ENCODE results near the gene TOR1B. TPM values are rescaled to one million over a fixed set of nuclear protein-coding genes. Genes with fewer than 3 reads are reported as not detected.
A peak's percentile ranks its signal among the peaks of the same experiment; 100 is the strongest.
"Not testable (repeated sequence)": the region's sequence is repeated elsewhere in the genome, so short reads cannot be mapped to it uniquely, and the experiment has no call there.

TOR1B gene
- 20.8 TPM for polyA plus RNA-seq

- peaks cover 9 to 19% (median 13%) of the 10 kb centered on the region in 3 donors for H3K4me1 Mint-ChIP-seq
- peak within 1 kb of the TSS; percentile 90 to 98 (median 94) for H3K4me3 Mint-ChIP-seq
- H3K27me3 Mint-ChIP-seq = no peaks in the 10 kb centered on the region
- no peaks in the 10 kb centered on the region for H3K36me3 Mint-ChIP-seq
- no peaks in the 10 kb centered on the region for H3K9me3 Mint-ChIP-seq
- H3K27ac Mint-ChIP-seq = peak within 1 kb of the TSS; percentile 89 to 96 (median 91)
These were observed at the start of gene TOR1B for GRCh38 chr9:129802833-129803675. TSS of gene TOR1B (plus strand) at chr9:129803184. CDS start at chr9:129803213, 29 bp downstream.

GRCh38 chr9:129755151-129755550 is 47.8 kb upstream of the TOR1B start:
- Mint-ChIP-seq H3K4me1 (peaks cover 7 to 12% (median 12%) of the 10 kb centered on the region in 3 donors), H3K27ac (no peak overlapping the region), H3K27me3 (peaks cover 18% of the 10 kb centered on the region)

GRCh38 chr9:129756191-129756590 is 46.8 kb upstream of the TOR1B start:
- H3K27ac Mint-ChIP-seq = no peak overlapping the region
- H3K36me3 Mint-ChIP-seq = no peaks in the 10 kb centered on the region
- H3K9me3 Mint-ChIP-seq = no peaks in the 10 kb centered on the region
- H3K4me3 Mint-ChIP-seq = no peak overlapping the region
- peaks cover 7 to 12% (median 12%) of the 10 kb centered on the region in 3 donors for H3K4me1 Mint-ChIP-seq
- H3K27me3 Mint-ChIP-seq = peaks cover 18% of the 10 kb centered on the region

More at GRCh38 chr9:129755151-129755550, 47.8 kb upstream of the TOR1B start:
- Mint-ChIP-seq H3K36me3 (no peaks in the 10 kb centered on the region), H3K4me3 (no peak overlapping the region), H3K9me3 (no peaks in the 10 kb centered on the region)

- Mint-ChIP-seq H3K27ac (no peak overlapping the region), H3K27me3 (peaks cover 18% of the 10 kb centered on the region), H3K36me3 (no peaks in the 10 kb centered on the region), H3K9me3 (no peaks in the 10 kb centered on the region), H3K4me1 (peaks cover 7 to 12% (median 12%) of the 10 kb centered on the region in 3 donors), H3K4me3 (peak overlapping the region in 1 of 4 donors; percentile 43)
These were observed 45.9 kb upstream of the TOR1B start for GRCh38 chr9:129757045-129757444.

- peaks cover 10% of the 10 kb centered on the region for H3K27me3 Mint-ChIP-seq
- H3K4me1 Mint-ChIP-seq = peaks cover 7 to 12% (median 9%) of the 10 kb centered on the region in 3 donors
- peak overlapping the region in 1 of 4 donors; percentile 23 for H3K4me3 Mint-ChIP-seq
- no peaks in the 10 kb centered on the region for H3K36me3 Mint-ChIP-seq
- no peak overlapping the region for H3K27ac Mint-ChIP-seq
- H3K9me3 Mint-ChIP-seq = no peaks in the 10 kb centered on the region
These were observed 43.7 kb upstream of the TOR1B start for GRCh38 chr9:129759319-129759718.

- H3K27me3 Mint-ChIP-seq = peaks cover 10% of the 10 kb centered on the region
- H3K36me3 Mint-ChIP-seq = no peaks in the 10 kb centered on the region
- H3K9me3 Mint-ChIP-seq = no peaks in the 10 kb centered on the region
- H3K4me3 Mint-ChIP-seq = no peak overlapping the region
- H3K4me1 Mint-ChIP-seq = peaks cover 7 to 12% (median 9%) of the 10 kb centered on the region in 3 donors
- no peak overlapping the region for H3K27ac Mint-ChIP-seq
These were observed 43.0 kb upstream of the TOR1B start for GRCh38 chr9:129759804-129760502.

GRCh38 chr9:129760784-129761183 is 42.2 kb upstream of the TOR1B start:
- not testable (repeated sequence) for H3K36me3 Mint-ChIP-seq, H3K27me3 Mint-ChIP-seq, H3K27ac Mint-ChIP-seq, H3K4me3 Mint-ChIP-seq, H3K9me3 Mint-ChIP-seq
- peaks cover 7 to 12% (median 9%) of the 10 kb centered on the region in 3 donors for H3K4me1 Mint-ChIP-seq

GRCh38 chr9:129761293-129761900 is 41.6 kb upstream of the TOR1B start:
- no peaks in the 10 kb centered on the region for H3K36me3 Mint-ChIP-seq
- no peaks in the 10 kb centered on the region for H3K9me3 Mint-ChIP-seq
- H3K27ac Mint-ChIP-seq = no peak overlapping the region
- no peak overlapping the region for H3K4me3 Mint-ChIP-seq
- peaks cover 10% of the 10 kb centered on the region for H3K27me3 Mint-ChIP-seq
- H3K4me1 Mint-ChIP-seq = peaks cover 7 to 12% (median 9%) of the 10 kb centered on the region in 3 donors

- no peak overlapping the region for H3K4me3 Mint-ChIP-seq
- H3K27me3 Mint-ChIP-seq = peaks cover 9% of the 10 kb centered on the region
- H3K36me3 Mint-ChIP-seq = no peaks in the 10 kb centered on the region
- no peak overlapping the region for H3K27ac Mint-ChIP-seq
- H3K9me3 Mint-ChIP-seq = no peaks in the 10 kb centered on the region
- peaks cover 7 to 10% (median 9%) of the 10 kb centered on the region in 3 donors for H3K4me1 Mint-ChIP-seq
These were observed 41.0 kb upstream of the TOR1B start for GRCh38 chr9:129761901-129762369.

- H3K9me3 Mint-ChIP-seq, H3K27me3 Mint-ChIP-seq, H3K4me1 Mint-ChIP-seq, H3K4me3 Mint-ChIP-seq, H3K36me3 Mint-ChIP-seq, H3K27ac Mint-ChIP-seq: not testable (repeated sequence)
These were observed 40.5 kb upstream of the TOR1B start for GRCh38 chr9:129762370-129762984.

GRCh38 chr9:129762985-129763926 is 39.7 kb upstream of the TOR1B start:
- H3K27me3 Mint-ChIP-seq = peaks cover 8% of the 10 kb centered on the region

GRCh38 chr9:129765764-129766317 is 37.1 kb upstream of the TOR1B start:
- Mint-ChIP-seq H3K27ac (no peak overlapping the region), H3K4me1 (no peaks in the 10 kb centered on the region), H3K4me3 (no peak overlapping the region), H3K36me3 (peaks cover 1% of the 10 kb centered on the region), H3K27me3 (peaks cover 8% of the 10 kb centered on the region), H3K9me3 (no peaks in the 10 kb centered on the region)

More at GRCh38 chr9:129762985-129763926, 39.7 kb upstream of the TOR1B start:
- no peaks in the 10 kb centered on the region for H3K9me3 Mint-ChIP-seq
- H3K4me1 Mint-ChIP-seq = peaks cover 0 to under 1% (median under 1%) of the 10 kb centered on the region in 3 donors
- H3K27ac Mint-ChIP-seq = no peak overlapping the region
- H3K4me3 Mint-ChIP-seq = no peak overlapping the region
- H3K36me3 Mint-ChIP-seq = peaks cover 1% of the 10 kb centered on the region

- Mint-ChIP-seq H3K4me1 (no peaks in the 10 kb centered on the region), H3K27ac (no peak overlapping the region), H3K9me3 (no peaks in the 10 kb centered on the region)
These were observed 34.5 kb upstream of the TOR1B start for GRCh38 chr9:129768486-129768885.

More at GRCh38 chr9:129768486-129768885, 34.5 kb upstream of the TOR1B start:
- Mint-ChIP-seq H3K27me3 (peaks cover 6% of the 10 kb centered on the region), H3K4me3 (no peak overlapping the region), H3K36me3 (peaks cover 1% of the 10 kb centered on the region)

Measured in IgD-negative memory B cell (primary cell).